Measurements from ENCODE around the gene KLF11.

Gene KLF11

GRCh38 chr2:10075571-10076209, 32.3 kb downstream of the KLF11 start:
- no peak overlapping the region for H3K4me3 ChIP-seq (replicated peaks; ENCODE audit: low read depth, low read length)
- DNase-seq (ENCODE audit: low read depth), result no peak
- no peak for TF ChIP-seq CTCF (IDR thresholded peaks at IDR 0.05; ENCODE audit: low read length, missing control alignments)

DNA sequence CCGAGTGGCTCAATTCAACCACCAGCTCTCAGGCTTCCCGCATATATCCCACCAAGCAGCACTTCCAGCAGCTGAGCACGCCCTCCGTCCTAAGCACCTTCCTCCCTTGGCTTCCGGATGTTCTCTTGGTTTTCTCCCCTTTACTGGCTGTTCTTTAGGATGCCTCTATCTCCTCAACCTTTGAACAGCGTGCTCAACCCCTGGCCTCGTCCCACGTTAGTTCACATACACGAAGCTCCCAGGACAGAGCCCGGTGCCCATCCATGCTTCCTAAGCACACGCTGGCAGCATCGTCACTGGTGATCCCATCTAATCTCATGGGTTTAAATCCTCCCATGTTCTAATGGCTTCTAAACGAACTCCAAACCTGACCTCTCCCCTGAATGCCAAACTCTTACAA, 33.2 kb downstream of the KLF11 start:
- DNase-seq (ENCODE audit: low read depth), result no peak
- H3K4me3 ChIP-seq (replicated peaks; ENCODE audit: low read depth, low read length), result no peak overlapping the region
- TF ChIP-seq CTCF (IDR thresholded peaks at IDR 0.05; ENCODE audit: low read length, missing control alignments), result no peak

DNA sequence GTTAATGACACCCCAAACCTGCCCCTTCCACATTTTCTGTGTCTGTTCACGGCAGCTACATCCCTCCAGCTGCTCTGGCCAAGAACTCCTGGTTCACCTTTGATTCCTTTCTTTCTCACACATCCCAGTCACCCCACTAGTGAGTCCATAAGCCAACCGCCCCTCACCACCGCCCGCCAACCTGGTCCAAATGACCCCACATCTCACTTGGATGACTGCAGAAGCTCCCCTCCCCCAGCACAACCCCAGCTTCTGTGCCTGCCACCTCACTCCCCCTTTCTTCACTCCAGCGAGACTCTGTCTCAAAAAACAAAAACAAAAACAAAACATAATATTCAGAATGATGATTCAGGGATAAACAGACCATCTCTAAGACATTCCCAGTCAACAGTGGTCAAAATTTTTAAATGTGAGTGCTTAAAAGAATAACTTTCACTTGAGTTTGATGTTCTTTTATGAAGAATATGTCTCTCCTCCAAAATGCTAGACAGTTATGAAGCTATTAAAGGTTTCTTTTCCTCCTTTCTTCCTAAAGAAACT, 33.7 kb downstream of the KLF11 start:
- no peak for DNase-seq (ENCODE audit: low read depth)
- H3K4me3 ChIP-seq (replicated peaks; ENCODE audit: low read depth, low read length), result no peak overlapping the region
- TF ChIP-seq CTCF (IDR thresholded peaks at IDR 0.05; ENCODE audit: low read length, missing control alignments), result no peak

- TF ChIP-seq CTCF (IDR thresholded peaks at IDR 0.05; ENCODE audit: low read length, missing control alignments), result no peak
- no peak overlapping the region for H3K4me3 ChIP-seq (replicated peaks; ENCODE audit: low read depth, low read length)
- no peak for DNase-seq (ENCODE audit: low read depth)
Observed at GRCh38 chr2:10078001-10078400, 34.7 kb downstream of the KLF11 start.

DNA sequence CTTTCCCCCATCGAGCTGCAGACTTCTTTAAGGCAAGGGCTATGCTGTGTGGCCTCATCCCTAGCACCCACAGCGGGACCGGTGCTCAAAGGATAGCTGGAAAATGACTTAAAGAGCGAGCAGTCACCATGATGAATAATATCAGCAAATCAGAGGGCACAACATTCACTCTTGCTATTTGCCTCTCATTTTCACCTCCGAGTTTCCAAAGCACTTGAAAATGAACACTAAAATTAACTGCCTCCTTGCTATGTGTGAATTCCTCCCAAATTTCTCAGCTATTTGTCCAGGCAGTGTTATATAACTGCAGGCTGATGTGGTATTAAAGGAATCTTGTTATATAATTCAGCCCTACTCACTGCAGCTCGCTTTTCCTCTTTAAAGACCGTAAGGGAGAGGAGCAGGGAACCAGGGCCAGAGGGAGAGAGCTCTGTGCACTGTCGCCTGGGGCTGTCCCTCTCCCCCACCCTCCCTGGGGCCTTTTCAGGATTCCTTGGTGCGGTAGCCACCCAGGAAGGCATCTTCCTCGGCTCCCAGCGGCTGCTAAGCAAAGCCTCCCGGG, 35.4 kb downstream of the KLF11 start:
- H3K4me3 ChIP-seq (replicated peaks; ENCODE audit: low read depth, low read length), result peak overlapping the region; percentile 36
- DNase-seq (ENCODE audit: low read depth), result peak; percentile 7
- no peak for TF ChIP-seq CTCF (IDR thresholded peaks at IDR 0.05; ENCODE audit: low read length, missing control alignments)

- H3K4me3 ChIP-seq (replicated peaks; ENCODE audit: low read depth, low read length), result peak overlapping the region; percentile 36
- DNase-seq (ENCODE audit: low read depth), result peak; percentile 67
- no peak for TF ChIP-seq CTCF (IDR thresholded peaks at IDR 0.05; ENCODE audit: low read length, missing control alignments)
Observed at GRCh38 chr2:10079266-10079869, 36.0 kb downstream of the KLF11 start.

Measured in fibroblast of pulmonary artery (primary cell).